Transverse colon (tissue), 4 donors: ENCODE results near the gene GLIS1. TPM values are rescaled to one million over a fixed set of nuclear protein-coding genes. Genes with fewer than 3 reads are reported as not detected.

Experiments used
- DNase-seq: peaks from one replicate; pipeline ENCODE4 v3.0.0-alpha.2; 2019
- H3K27ac ChIP-seq, 4 donors: fragments of 200-600 bp; sonication (generic); 2 replicates each; pipeline ENCODE4 v1.5.1; 2016 to 2018; ENCODE audit warnings: inconsistent platforms in 4 of 4
- H3K27me3 ChIP-seq: fragments of 200-600 bp; sonication (generic); 2 replicates; pipeline ENCODE4 v1.5.1; 2017; ENCODE audit warnings: inconsistent platforms
- H3K36me3 ChIP-seq, 4 donors: fragments of 200-600 bp; sonication (generic); 2 replicates each; pipeline ENCODE4 v1.5.1; 2017 to 2019; ENCODE audit warnings: inconsistent platforms in 4 of 4
- H3K4me1 ChIP-seq, 4 donors: fragments of 200-600 bp; sonication (generic); 2 replicates each; pipeline ENCODE4 v1.5.1; 2017 to 2020; ENCODE audit warnings: inconsistent platforms in 4 of 4
- H3K4me3 ChIP-seq, 4 donors: fragments of 200-600 bp; sonication (generic); 1 replicate in 1 of 4; 2 replicates in 3 of 4; pipeline versions ENCODE4 v1.5.1 to v1.6.1; 2017 to 2019; ENCODE audit warnings: inconsistent platforms in 4 of 4
- H3K9me3 ChIP-seq, 2 donors: fragments of 200-600 bp; sonication (generic); 2 replicates each; pipeline ENCODE4 v1.5.1; 2017 to 2019; ENCODE audit warnings: inconsistent platforms in 2 of 2
- EP300 ChIP-seq: sonication (generic); formaldehyde crosslinking; IDR thresholded peaks from one replicate; pipeline ENCODE4 v1.6.1; 2017; ENCODE audit warnings: antibody characterized with exemption, low read depth
- POLR2A ChIP-seq: fragments of 450-650 bp; IDR thresholded peaks from one replicate; pipeline ENCODE4 v1.6.1; 2016; ENCODE audit warnings: antibody characterized with exemption, mild to moderate bottlenecking, moderate library complexity
- POLR2AphosphoS5 ChIP-seq, 3 donors: sonication (generic); formaldehyde crosslinking; IDR thresholded peaks; one replicate each; pipeline ENCODE4 v1.6.1; 2016; ENCODE audit warnings: antibody characterized with exemption in 3 of 3
- WGBS, 2 donors: methylation state at CpG; one replicate each; pipeline ENCODE4 v1.1.5; 2018; ENCODE audit warnings: low coverage in 1 of 2; 5-methylcytosine and 5-hydroxymethylcytosine counted together
- in situ Hi-C, 4 donors: fragments of 200-750 bp; cut with MboI; loops; one replicate each; pipeline versions ENCODE4 v1.15.0 to v1.15.1; 2017; ENCODE audit warnings: low sequenced_read_pairs in 3 of 4, low pct_ligation_motif_present in 1 of 4, low pct_unique_long_range_greater_than_20kb in 1 of 4
- intact Hi-C: fragments of 100-400 bp; cut with DNase I; formaldehyde crosslinking; loops from one replicate; pipeline ENCODE4 v1.15.1; 2023; ENCODE audit warnings: low total_unique reads
- total RNA-seq, 4 donors: library from RNA; depleted of rRNA; stranded (reverse); fragments of >200 nt; gene quantifications; one replicate each; pipeline ENCODE4 v1.1.0, GENCODE V29; 2016
- TF ChIP-seq, protein P1 (sequence below), 5 experiments: fragments of 200-600 bp in 3 of 5; fragments of 450-650 bp in 2 of 5; sonication (generic) in 3 of 5; IDR thresholded peaks; 1 replicate in 2 of 5; 2 replicates in 3 of 5; pipeline ENCODE4 v1.5.1; 2016 to 2017; ENCODE audit warnings: antibody characterized with exemption in 5 of 5, inconsistent platforms in 3 of 5, mild to moderate bottlenecking in 2 of 5, moderate library complexity in 1 of 5

The GLIS1 gene
- total RNA-seq, 4 donors from 2014 or later, result 0.16 to 0.75 (median 0.27) TPM; not detected in 1

GRCh38 chr1:53520481-53520880 lies 218.5 kb downstream of the GLIS1 start:
- DNase-seq, result no peak
- in situ Hi-C loops (no loop called here), intact Hi-C loops (no loop called here)
- no peaks in the 10 kb centered on the region for H3K36me3 ChIP-seq
- no peak overlapping the region for H3K4me3 ChIP-seq
- H3K27me3 ChIP-seq, result no peaks in the 10 kb centered on the region
- no peaks in the 10 kb centered on the region for H3K9me3 ChIP-seq
- no peak overlapping the region for H3K27ac ChIP-seq
- no peak for TF ChIP-seq POLR2AphosphoS5 (IDR thresholded peaks at IDR 0.05)
- no peaks in the 10 kb centered on the region for H3K4me1 ChIP-seq
- WGBS, 2 donors, result 90% methylated on average over 13 of the region's 13 CpGs; no CpG with 5 or more reads in 1 of the 2 donors

GRCh38 chr1:53519421-53519820 lies 219.5 kb downstream of the GLIS1 start:
- Histone ChIP-seq H3K4me3 (no peak overlapping the region), H3K36me3 (no peaks in the 10 kb centered on the region), H3K27ac (no peak overlapping the region), H3K27me3 (no peaks in the 10 kb centered on the region), H3K9me3 (no peaks in the 10 kb centered on the region), H3K4me1 (no peaks in the 10 kb centered on the region)
- WGBS, 2 donors, result 59% methylated on average over 8 of the region's 8 CpGs; no CpG with 5 or more reads in 1 of the 2 donors
- TF ChIP-seq, protein P1, sequence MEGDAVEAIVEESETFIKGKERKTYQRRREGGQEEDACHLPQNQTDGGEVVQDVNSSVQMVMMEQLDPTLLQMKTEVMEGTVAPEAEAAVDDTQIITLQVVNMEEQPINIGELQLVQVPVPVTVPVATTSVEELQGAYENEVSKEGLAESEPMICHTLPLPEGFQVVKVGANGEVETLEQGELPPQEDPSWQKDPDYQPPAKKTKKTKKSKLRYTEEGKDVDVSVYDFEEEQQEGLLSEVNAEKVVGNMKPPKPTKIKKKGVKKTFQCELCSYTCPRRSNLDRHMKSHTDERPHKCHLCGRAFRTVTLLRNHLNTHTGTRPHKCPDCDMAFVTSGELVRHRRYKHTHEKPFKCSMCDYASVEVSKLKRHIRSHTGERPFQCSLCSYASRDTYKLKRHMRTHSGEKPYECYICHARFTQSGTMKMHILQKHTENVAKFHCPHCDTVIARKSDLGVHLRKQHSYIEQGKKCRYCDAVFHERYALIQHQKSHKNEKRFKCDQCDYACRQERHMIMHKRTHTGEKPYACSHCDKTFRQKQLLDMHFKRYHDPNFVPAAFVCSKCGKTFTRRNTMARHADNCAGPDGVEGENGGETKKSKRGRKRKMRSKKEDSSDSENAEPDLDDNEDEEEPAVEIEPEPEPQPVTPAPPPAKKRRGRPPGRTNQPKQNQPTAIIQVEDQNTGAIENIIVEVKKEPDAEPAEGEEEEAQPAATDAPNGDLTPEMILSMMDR (IDR thresholded peaks at IDR 0.05), result no peak
- TF ChIP-seq EP300 (no peak), POLR2AphosphoS5 (IDR thresholded peaks at IDR 0.05) (no peak), POLR2A (no peak)
- DNase-seq, result no peak
- intact Hi-C loops, result no loop called here
- in situ Hi-C loops, result no loop called here

- no peak for DNase-seq
- Histone ChIP-seq H3K36me3 (no peaks in the 10 kb centered on the region), H3K27ac (no peak overlapping the region), H3K4me1 (no peaks in the 10 kb centered on the region), H3K9me3 (no peaks in the 10 kb centered on the region), H3K27me3 (no peaks in the 10 kb centered on the region), H3K4me3 (no peak overlapping the region)
- intact Hi-C loops (no loop called here), in situ Hi-C loops (no loop called here)
- TF ChIP-seq EP300 (no peak), POLR2A (no peak), POLR2AphosphoS5 (IDR thresholded peaks at IDR 0.05) (no peak)
- TF ChIP-seq, protein P1 (IDR thresholded peaks at IDR 0.05), result no peak
- 93% methylated on average over 4 of the region's 6 CpGs; no CpG with 5 or more reads in 1 of the 2 donors for WGBS, 2 donors
These were observed 220.2 kb downstream of the GLIS1 start for GRCh38 chr1:53518775-53519174.

- intact Hi-C loops (no loop called here), in situ Hi-C loops (no loop called here)
- Histone ChIP-seq H3K36me3 (no peaks in the 10 kb centered on the region), H3K9me3 (no peaks in the 10 kb centered on the region), H3K4me3 (no peak overlapping the region), H3K27me3 (no peaks in the 10 kb centered on the region), H3K27ac (no peak overlapping the region), H3K4me1 (peaks cover 0 to 1% (median 0%) of the 10 kb centered on the region in 4 donors)
- no peak for TF ChIP-seq POLR2AphosphoS5 (IDR thresholded peaks at IDR 0.05)
- TF ChIP-seq, protein P1 (IDR thresholded peaks at IDR 0.05), result no peak
- TF ChIP-seq EP300, result no peak
- no peak for TF ChIP-seq POLR2A
- no peak for DNase-seq
- 76% methylated on average over 19 of the region's 19 CpGs; no CpG with 5 or more reads in 1 of the 2 donors for WGBS, 2 donors
These were observed 221.1 kb downstream of the GLIS1 start for GRCh38 chr1:53517821-53518352.

DNA sequence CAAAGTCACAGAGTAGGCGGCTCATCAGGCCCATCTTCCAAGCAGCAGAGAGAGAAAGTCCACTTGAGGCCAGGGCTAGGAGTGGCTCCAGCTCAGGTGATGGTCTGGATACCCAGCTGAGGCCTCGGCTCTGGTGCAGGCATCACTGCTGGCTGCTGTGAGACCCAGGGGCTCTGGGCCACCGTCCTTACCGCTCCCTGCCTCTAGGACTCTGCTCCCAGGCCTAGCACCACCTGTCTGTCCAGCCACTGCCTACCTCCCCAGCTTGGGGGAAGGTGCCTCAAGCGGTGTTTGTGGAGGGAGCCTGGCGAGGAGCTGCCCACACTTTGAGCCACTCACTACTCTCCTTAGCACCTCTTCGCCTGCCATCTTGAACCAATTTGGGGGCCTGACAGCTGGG lies 221.9 kb downstream of the GLIS1 start:
- intact Hi-C loops (no loop called here), in situ Hi-C loops (no loop called here)
- TF ChIP-seq POLR2AphosphoS5 (IDR thresholded peaks at IDR 0.05), result no peak
- DNase-seq, result no peak
- Histone ChIP-seq H3K36me3 (no peaks in the 10 kb centered on the region), H3K27me3 (no peaks in the 10 kb centered on the region), H3K4me1 (peaks cover 0 to 6% (median 4%) of the 10 kb centered on the region in 4 donors), H3K9me3 (no peaks in the 10 kb centered on the region), H3K27ac (no peak overlapping the region), H3K4me3 (no peak overlapping the region)
- WGBS, 2 donors, result 80 to 97% methylated on average over 1 to 7 of the region's 7 CpGs
